Activated T-helper 1 cell treated with anti-CD3 and anti-CD28 coated beads, Interleukin-2, amount 50 U/mL, for 16 hours (primary cell): ENCODE results near the gene MCM9.
A peak's percentile ranks its signal among the peaks of the same experiment; 100 is the strongest.

Experiments used
- DNase-seq, 2 donors: peaks; one replicate each; pipeline ENCODE4 v3.0.0-alpha.2; 2020; ENCODE audit warnings: low read depth in 1 of 2, low spot score in 1 of 2

The MCM9 gene

DNA sequence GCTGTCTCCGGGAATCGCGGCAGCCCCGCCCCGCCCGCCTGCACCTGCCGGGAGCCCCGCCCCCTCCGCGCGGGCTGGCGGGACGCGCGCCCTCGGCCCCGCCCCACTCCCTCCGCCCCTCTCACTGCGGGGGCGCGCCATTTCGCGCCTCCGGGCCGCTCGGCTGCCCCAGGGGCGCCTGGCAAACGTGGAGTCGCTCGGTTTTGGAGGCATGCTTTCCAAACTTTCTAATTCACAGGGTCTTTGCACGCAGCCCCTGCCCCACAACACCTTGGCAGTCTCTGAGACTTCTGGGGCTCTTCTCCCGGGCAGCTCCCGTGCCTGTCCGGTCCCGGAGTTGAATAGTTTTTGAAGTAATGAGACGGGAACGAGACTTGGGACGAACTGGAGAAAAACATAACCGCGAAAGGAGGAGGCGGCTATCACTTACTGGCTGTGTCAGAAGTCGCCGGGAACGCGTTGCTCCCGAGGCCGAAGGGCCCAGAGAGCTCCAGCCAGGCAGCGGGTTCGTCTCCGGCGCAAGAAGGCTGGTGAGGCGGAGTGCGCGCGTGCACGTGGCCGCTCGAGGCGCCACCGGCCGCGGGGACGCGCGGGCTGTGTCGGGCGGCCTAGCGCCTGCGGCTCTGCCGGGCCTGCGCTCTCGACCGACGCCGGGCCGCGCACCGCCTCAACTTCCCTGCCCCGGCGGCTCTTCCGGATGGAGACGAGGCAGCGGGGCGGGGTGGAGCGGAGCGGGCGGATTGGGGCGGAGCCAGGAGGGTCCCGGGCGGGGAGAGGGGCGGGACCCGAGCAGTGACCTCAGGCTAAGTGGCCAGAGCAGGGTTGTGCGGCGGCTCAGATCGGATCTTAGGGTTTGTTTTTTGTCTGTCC lies at the start of gene MCM9:
Gene MCM9, minus strand, starts transcription at position 699 of the 870 bp plus-strand sequence. CDS start 3,436 bp downstream, outside the sequence.
- DNase-seq = peak; percentile 72 to 82

DNA sequence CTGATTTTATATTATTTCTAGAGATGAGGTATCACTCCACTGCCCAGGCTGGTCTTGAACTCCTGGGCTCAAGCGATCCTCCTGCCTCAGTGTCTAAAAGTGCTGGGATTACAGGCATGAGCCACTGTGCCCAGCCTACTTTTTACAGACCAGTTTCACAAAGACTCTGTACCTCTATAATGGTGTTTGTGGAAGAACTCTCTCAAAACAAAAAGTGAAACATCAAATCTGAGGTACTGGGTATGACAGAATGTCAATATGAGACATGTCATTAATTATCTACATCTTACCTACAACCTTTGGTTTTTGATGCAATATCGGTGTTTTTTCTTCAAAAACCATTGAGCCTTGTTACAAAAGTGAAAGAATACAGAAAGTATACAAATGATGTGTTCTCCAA lies 49.4 kb upstream of the MCM9 start:
- DNase-seq = no peak

DNA sequence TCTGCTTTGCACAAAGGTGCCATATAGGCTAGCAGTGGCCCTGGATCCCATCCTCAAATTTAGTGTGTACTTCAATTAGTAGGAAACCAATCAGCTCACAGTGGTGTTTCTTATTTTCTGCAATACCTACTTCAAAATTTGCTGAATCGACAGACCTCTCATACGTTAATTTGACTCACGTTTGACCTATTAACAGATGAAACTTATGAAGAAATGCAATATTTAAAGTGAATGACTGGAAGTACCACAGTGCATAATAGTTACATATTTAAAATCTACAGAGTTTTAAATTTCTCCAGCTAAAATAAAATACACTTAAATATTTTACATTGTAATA lies 47.6 kb upstream of the MCM9 start:
- DNase-seq = no peak

DNA sequence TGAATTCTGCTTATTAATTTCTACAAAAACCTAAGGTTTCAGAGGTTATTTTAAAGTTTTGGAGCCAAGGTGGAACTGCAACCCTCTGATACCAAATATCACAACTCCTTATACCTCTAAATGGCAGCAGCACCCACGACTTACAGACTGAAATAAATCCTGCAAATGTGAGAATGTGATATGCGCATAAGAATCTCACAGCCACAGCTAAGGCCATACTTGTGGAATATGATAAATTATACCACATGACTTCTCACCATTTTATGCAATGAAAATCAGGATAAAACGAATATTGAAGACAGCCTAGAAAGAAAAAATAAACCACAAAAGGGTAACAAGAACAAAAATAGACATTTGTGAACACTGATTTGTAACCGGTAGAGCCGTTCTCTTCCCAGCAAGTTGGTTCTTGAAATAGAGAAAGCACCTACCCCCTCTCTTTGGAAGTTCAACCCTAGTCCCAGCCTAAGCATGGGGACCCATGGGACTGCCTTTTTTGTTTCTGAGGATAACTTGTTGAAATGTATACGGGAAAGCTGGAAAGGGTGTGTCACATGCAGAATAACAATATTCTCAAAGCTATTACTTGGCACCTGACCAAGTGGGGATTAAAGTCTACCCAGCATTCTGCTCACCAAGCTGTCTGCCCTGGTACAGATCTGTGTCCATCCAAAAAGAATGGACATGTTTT lies 47.1 kb upstream of the MCM9 start:
- no peak for DNase-seq

DNA sequence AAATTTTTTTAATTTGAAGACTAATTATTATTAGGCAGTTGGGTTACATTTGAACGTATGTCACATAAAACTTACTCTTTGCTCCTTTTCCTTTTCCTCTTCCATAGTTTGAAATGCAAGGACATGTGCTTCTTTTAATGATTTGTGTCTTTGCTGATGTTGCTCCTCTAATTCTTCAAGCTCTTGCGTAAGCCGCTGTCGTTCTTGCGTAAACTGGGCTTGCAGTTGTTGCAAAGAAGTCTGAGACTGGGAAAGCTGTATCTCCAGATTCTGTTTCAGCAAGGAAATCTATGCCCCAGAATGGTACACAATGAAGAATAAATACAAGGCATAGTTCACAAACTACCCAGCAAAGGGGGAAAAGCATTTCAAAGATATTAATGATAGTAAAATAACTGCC lies 45.1 kb upstream of the MCM9 start:
- DNase-seq = no peak

DNA sequence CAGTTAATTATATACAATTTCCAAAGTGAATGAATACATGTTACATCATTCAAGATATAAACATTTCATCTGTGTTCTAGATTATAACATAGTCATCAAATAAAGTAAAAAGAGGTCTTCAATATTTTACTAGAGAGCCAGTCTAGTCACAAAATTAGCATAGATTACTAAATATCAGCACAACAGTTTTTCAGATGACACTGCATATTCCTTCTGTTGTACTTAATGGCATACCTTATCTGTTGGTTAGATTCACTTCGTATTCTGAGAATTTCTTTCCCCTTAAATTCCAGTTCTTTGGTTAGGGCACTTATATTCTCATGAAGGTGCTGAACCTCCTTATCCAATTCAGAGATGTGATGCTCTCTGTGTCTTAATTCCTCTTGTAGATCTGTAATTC lies 39.8 kb upstream of the MCM9 start:
- DNase-seq = no peak

DNA sequence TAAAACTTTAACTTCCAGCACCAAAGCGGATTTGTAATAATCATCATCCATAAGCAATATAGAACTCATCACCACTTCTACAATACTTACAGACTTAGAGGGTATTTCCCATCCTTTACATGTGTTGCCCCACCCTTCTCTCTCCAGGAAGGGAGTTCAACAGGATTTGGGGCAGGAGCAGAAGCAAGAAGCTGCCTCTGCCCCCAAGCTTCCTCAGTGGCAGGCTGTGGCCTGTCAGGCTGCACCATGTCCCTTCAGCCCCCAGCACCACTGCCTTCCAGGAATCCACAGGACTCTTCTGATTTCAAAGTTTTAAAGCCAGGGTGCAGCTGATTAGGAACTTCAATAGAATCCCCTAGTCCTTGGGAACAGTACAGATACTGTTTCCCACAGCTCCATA lies 36.7 kb upstream of the MCM9 start:
- no peak for DNase-seq

DNA sequence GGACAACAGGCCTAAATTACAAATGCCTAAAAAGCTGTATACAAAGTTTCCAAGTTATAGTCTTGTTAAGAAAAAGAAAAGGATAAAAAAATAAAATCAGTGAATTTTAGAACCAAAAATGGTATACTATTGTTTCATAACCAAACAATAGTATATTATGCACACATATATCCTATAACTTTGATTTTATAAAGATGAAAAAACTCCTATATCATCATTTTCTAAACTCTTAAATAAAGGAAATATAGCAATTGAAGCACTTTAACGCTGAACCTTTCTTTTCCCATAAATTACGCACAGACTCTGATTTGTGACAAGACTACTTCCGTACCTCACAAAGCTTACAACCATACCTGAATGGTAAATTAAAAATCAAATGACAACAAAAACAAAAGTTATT lies 35.9 kb upstream of the MCM9 start:
- DNase-seq = no peak

DNA sequence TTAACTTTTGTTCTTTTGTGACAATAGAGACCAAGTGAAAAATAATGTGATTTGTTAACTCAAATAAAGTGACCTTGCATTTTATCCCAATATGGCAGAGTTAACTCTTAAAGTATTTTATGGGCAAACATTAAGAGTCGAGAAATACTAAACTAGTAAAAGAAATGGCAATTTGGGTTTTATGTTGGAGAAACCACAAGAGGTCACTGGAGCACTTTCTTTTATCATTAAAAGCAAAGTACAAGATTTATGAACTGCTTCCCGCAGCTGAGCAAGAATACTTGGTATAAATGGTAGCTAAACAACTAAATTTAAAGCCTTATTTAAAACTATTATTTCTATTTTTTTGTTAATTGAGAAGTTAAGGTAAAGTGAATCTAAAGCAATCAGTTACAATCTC lies 33.5 kb upstream of the MCM9 start:
- no peak for DNase-seq

DNA sequence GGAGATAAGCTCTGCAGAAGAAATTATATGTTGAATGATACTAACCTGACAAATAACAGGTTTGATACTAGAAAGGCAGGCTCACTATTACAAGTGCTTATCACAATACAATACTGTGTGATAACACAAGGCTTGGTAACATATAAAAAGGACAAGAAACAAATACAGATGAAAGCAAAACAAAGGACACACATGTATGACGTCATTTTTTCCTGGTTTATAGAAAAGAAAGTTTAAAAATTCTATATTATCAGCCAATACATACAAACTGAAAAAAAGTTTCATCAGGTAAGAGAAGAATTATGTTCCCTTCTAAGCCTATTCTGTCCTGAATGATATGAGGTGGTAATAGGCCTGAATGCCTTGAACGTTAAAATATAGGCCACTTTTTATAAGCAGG lies 32.3 kb upstream of the MCM9 start:
- DNase-seq = no peak

DNA sequence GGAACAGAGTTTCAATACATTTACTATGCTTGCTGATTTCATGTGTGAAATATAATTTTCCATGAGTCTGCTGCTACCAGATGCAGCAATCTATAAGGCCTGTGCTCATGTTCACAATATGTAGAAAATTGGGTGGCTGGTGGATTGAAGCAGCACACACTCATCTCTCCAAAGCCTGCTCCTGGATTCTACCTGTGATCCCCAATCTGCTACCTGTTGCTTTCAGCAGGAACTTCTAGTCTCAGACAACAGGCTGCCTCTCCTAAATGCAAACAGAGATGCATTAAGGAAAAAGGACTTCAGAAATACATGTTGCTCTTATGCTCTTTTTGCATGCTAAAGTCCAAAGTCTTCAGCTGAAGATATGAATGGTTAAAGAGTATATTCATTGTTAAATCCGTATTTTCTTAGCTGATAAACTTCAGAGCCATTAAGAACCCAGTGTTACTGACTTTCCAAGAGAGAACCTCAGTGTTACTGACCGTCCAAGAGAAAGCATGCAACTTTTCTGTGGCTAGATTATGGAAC lies 30.9 kb upstream of the MCM9 start:
- no peak for DNase-seq

DNA sequence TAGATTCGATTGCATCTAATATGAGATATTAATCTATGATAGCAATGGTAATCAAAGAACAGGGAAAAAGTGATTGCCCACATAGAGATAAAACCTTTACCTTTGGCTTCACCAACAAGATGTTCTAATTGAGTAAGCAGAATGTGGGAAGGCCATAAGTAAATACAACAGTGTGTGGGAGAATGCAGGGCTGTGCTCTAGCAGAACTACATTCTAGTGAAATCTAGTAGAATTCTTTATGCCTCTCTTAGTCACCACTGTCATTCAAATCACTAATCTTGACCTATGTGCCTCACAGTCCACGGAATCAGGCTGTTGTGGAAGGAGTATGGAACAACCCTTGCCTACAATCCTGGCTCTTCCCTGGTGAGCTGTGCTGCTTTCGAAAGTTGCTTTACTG lies 30.4 kb upstream of the MCM9 start:
- no peak for DNase-seq

DNA sequence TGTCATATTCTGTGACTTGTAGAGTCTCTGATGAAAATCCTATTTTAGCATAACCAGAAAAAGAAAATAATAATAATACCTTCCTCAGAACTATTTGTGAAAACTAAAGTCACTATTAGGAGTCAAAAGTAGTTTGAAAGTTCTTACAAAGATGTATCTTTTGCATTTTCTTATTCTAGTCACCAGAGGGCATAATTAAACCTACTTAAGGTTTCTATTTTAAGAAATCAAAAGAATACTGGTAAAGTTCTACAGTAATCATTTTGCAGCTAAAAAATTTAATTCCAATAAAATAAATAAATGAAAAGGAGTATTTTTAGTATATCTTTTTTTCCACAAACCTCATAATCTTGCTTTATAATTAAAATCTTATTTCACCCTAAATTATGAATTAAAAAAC lies 28.0 kb upstream of the MCM9 start:
- DNase-seq = no peak

DNA sequence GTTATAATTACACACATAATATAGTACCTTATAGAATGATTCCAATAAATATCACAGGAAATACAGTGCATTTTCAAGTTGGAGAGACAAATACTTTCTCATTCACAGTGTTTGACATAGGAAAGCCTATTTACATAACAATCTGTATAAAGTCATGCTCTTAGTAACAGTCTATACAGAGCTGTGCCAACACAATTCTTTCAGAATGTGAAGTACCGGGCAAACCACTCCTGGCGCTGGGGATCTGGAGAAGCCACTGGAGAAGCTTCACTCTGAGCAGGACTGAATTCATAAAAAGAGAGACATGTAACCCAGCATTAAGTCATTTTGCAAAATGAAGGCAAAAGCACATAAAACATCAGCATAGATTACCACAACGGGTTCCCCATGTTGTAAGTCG lies 24.9 kb upstream of the MCM9 start:
- no peak for DNase-seq

DNA sequence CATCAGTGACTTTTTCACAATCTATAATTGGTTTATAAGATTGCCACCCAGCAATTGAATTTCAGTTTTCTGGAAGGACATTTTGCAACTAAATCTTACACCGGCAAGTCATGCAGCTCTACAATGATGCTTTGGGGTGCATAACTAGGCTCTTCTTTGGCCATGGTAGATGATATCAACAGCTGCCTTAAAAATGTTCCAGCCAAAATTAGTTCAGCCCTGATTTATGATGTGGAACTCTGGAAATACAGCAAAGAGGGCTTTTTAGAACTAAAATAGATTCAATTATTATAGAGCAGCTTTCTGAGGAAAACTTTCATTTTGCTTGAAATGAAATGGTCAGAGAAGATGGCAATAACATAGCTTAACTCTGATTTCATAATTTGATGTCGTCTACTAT lies 18.4 kb upstream of the MCM9 start:
- DNase-seq = no peak

DNA sequence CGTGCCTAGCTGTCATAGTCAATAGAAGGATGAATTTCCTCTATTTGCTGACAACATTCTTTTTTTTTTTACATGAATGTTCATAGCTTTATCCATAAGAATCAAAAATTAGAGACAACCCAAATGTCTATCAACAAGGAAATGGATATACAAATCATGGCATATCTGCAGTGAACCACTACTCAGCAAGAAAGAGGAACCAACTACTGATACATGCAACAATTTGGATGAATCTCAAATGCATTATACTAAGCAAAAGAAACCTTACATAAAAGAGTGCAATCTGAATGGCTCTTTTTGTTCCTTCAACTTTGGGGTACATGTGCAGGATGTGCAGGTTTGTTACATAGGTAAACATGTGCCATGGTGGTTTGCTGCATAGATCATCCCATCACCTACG lies 17.7 kb upstream of the MCM9 start:
- DNase-seq = no peak

DNA sequence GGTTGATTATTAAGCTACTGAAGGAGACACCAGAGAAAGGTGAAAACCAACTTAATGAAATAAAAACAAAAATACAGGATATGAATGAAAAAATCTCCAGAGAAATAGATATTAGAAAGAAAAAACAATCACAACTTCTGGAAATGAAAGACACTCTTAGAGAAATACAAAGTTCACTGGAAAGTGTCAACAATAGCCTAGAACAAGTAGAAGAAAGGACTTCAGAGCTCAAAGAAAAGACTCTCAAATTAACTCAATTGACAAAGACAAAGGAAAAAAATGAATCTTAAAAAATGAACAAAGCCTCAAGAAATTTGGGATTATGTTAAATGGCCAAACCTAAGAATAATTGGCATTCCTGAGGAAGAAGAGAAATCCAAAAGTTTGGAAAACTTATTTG lies 10.3 kb upstream of the MCM9 start:
- DNase-seq = no peak

DNA sequence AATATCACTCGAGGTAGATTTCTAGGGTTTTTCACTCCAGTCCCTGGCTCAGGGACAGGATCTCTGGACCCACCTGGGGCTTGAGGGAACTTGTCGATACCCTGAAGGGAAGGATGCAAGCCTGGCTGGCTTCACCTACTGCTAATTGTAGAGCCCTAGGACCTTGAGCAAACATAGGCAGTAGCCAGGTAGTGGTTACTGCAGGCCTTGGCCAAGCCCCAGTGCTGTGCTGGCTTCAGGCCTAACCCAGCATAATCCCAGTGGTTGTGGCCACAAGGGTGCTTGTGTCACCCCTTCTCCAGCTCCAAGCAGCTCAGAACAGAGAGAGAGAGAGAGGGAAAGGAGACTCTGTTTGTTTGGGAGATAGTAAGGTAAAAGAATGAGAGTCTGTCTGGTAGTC lies 5.8 kb upstream of the MCM9 start:
- DNase-seq = no peak

DNA sequence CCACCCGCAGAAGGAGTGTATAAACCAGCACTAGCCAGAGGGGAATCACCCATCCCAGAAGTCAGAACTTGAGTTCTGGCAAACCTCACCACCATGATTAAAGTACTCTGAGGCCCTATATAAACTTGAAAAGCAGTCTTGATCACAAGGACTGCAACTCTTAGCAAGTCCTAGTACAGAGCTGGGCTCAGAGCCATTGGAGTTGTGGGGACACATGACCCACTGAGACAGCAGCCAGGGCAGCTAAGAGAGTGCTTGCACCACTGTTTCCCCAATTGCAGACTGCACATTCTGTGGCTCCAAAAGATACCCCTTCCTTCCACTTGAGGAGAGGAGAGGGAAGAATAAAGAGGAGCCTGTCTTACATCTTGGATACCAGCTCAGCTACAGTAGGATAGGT lies 4.7 kb upstream of the MCM9 start:
- DNase-seq = no peak

DNA sequence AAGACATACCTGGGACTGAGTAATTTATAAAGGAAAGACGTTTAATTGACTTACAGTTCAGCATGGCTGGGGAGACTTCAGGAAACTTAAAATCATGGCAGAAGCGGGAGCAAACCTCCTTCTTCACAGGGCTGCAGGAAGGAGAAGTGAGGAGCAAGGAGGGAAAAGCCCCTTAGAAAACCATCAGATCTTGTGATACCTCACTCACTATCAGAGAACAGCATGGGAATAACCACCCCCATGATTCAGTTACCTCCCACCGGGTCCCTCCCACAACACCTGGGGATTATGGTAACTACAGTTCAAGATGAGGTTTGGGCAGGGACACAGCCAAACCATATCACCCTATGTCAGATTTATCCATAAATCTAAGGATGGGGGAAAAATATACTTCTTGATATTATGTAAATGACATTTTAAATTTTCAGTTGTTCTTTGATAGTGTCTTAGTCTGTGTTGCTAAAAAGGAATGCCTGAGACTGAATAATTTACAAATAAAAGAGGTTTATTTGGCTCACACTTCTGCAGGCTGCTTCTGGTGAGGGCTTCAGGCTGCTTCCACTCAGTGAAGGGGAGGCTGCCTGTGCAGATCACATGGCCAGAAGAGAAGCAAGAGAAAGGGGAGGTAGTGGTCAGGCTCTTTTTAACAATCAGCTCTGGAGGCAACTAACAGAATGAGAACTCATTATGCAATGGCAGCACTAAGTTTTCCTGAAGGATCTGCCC lies 1.2 kb upstream of the MCM9 start:
- DNase-seq = no peak

DNA sequence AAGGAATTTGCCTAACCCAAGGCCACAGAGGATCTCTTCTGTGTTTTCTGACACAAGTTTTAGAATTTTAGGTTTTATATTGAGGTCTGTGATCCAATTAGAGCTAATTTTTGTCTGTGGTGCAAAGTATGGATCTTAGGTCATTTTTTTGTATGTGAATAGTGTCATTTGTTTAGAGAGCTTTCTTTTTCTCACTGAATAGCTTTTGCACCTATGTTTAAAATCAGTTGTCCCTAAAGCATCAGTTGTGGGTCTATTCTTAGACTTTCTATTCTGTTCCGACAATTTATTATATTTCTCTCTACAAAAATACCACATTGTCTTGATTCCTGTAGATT lies 341 bp upstream of the MCM9 start:
- DNase-seq = no peak

DNA sequence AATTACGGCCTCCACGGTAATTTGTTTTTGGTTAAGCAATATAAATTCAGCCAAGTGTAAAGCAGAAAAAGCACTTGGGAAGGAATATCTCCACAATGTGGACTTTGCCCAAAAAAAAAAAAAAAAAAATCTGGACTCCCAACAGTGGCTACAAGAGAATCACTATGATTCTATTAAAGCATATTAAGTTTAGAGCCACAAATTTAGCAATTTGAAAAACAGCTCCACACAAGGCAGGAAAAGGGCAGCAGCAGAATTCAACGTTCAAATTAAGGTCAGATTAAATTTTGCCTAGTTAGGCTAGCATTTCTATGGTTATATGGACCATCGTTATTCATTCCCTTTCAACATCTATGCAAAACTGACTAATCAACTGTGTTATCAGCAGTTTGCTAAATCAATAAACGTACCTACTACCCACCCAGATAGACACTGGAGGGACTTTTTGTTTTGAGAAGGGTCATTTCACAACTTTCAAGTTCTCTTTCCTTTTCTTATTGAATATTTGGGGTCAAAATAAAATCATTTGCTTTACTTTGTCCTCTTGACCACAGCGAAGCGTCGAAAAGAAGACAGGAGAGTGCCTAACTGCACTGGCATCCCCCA lies 1.0 kb downstream of the MCM9 start:
- DNase-seq = no peak
